Stimulated activated CD8-positive, alpha-beta memory T cell treated with anti-CD3 and anti-CD28 coated beads, Interleukin-12 subunit alpha, Interleukin-12 subunit beta, amount 100 ng/mL, for 24 hours (primary cell): Measurements from ENCODE around the gene DDB1.

Experiments used
- DNase-seq: peaks from one replicate; pipeline ENCODE4 v3.0.0-alpha.2; 2020; ENCODE audit errors: extremely low read depth

Gene DDB1

GRCh38 chr11:61297341-61297740 is 35.6 kb downstream of the DDB1 start:
- no peak for DNase-seq

- DNase-seq = no peak
Observed at GRCh38 chr11:61295596-61295926, 37.3 kb downstream of the DDB1 start.

GRCh38 chr11:61294717-61295595 is 37.9 kb downstream of the DDB1 start, which contains the start of gene VWCE:
TSS of gene VWCE (minus strand) at chr11:61295316. CDS start at chr11:61295037, 279 bp downstream.
- peak; percentile 31 for DNase-seq

- DNase-seq = peak; percentile 17
Observed at GRCh38 chr11:61293867-61294716, 38.8 kb downstream of the DDB1 start.

- no peak for DNase-seq
Observed at GRCh38 chr11:61292356-61292755, 40.5 kb downstream of the DDB1 start.

- no peak for DNase-seq
Observed at GRCh38 chr11:61290905-61291690, 41.8 kb downstream of the DDB1 start.

- no peak for DNase-seq
Observed at GRCh38 chr11:61287338-61287977, 45.4 kb downstream of the DDB1 start.

GRCh38 chr11:61283613-61284012 is 49.3 kb downstream of the DDB1 start:
- no peak for DNase-seq

GRCh38 chr11:61281581-61282250 is 51.2 kb downstream of the DDB1 start:
- no peak for DNase-seq

- no peak for DNase-seq
Observed at GRCh38 chr11:61280883-61281580, 51.9 kb downstream of the DDB1 start.

- DNase-seq = no peak
Observed at GRCh38 chr11:61279934-61280659, 52.8 kb downstream of the DDB1 start.

- no peak for DNase-seq
Observed at GRCh38 chr11:61278001-61278470, 54.9 kb downstream of the DDB1 start.

GRCh38 chr11:61277186-61278000 is 55.5 kb downstream of the DDB1 start:
- no peak for DNase-seq

- DNase-seq = no peak
Observed at GRCh38 chr11:61275191-61275590, 57.7 kb downstream of the DDB1 start.

GRCh38 chr11:61274084-61274483 is 58.8 kb downstream of the DDB1 start:
- no peak for DNase-seq

GRCh38 chr11:61273178-61274078 is 59.5 kb downstream of the DDB1 start:
- DNase-seq = no peak

- DNase-seq = no peak
Observed at GRCh38 chr11:61272731-61273130, 60.2 kb downstream of the DDB1 start.
